H9 (cell line): ENCODE data around the gene ADORA1. TPM values are rescaled to one million over a fixed set of nuclear protein-coding genes. Genes with fewer than 3 reads are reported as not detected.
A peak's percentile ranks its signal among the peaks of the same experiment; 100 is the strongest.

Experiments
- DNase-seq: peaks from one replicate; pipeline ENCODE4 v3.0.0-alpha.2; 2017
- H2AFZ ChIP-seq: one replicate; pipeline ENCODE4 v1.6.1; 2013; ENCODE audit warnings: mild to moderate bottlenecking, low read length, control low read depth, moderate library complexity
- H2AK5ac ChIP-seq: 2 replicates; pipeline ENCODE4 v1.6.1; 2013; ENCODE audit warnings: low read length, control low read depth, mixed read lengths; ENCODE audit not compliant: insufficient read length
- H2BK120ac ChIP-seq: one replicate; pipeline ENCODE4 v1.6.1; 2013; ENCODE audit warnings: low read depth, mild to moderate bottlenecking, low read length, control low read depth, inconsistent platforms; ENCODE audit not compliant: poor library complexity, severe bottlenecking
- H2BK12ac ChIP-seq: 2 replicates; pipeline ENCODE4 v1.6.1; 2013; ENCODE audit warnings: low read length, control low read depth, mixed read lengths, low read depth; ENCODE audit not compliant: insufficient read length
- H2BK15ac ChIP-seq: 2 replicates; pipeline ENCODE4 v1.6.1; 2013; ENCODE audit warnings: low read depth, low read length, control low read depth
- H2BK20ac ChIP-seq: one replicate; pipeline ENCODE4 v1.6.1; 2013; ENCODE audit warnings: low read depth, mild to moderate bottlenecking, low read length, control low read depth, inconsistent platforms; ENCODE audit not compliant: poor library complexity, severe bottlenecking
- H2BK5ac ChIP-seq: 2 replicates; pipeline ENCODE4 v1.6.1; 2013; ENCODE audit warnings: low read length, control low read depth, mixed read lengths; ENCODE audit not compliant: insufficient read length
- H3K14ac ChIP-seq: 2 replicates; pipeline ENCODE4 v1.6.1; 2013; ENCODE audit warnings: low read length, control low read depth; ENCODE audit not compliant: insufficient read depth
- H3K18ac ChIP-seq: 2 replicates; pipeline ENCODE4 v1.6.1; 2013; ENCODE audit warnings: low read depth, mild to moderate bottlenecking, mixed read lengths, low read length, control low read depth; ENCODE audit not compliant: insufficient read length
- H3K23ac ChIP-seq: 2 replicates; pipeline ENCODE4 v1.6.1; 2013; ENCODE audit warnings: low read length, control low read depth, mixed read lengths, low read depth; ENCODE audit not compliant: insufficient read length
- H3K23me2 ChIP-seq: 2 replicates; pipeline ENCODE4 v1.6.1; 2013; ENCODE audit warnings: low read depth, mild to moderate bottlenecking, mixed read lengths, low read length, control low read depth; ENCODE audit not compliant: insufficient read length, poor library complexity, severe bottlenecking
- H3K27ac ChIP-seq: 2 replicates; pipeline ENCODE4 v1.5.1; 2013; ENCODE audit warnings: low read length, control low read depth, mixed read lengths, low read depth; ENCODE audit not compliant: insufficient read length
- H3K27me3 ChIP-seq: 2 replicates; pipeline ENCODE4 v1.6.1; 2013; ENCODE audit warnings: low read length, control low read depth, inconsistent platforms; ENCODE audit not compliant: insufficient read depth
- H3K4ac ChIP-seq: 2 replicates; pipeline ENCODE4 v1.6.1; 2013; ENCODE audit warnings: low read depth, mild to moderate bottlenecking, control low read depth, inconsistent platforms, low read length, moderate library complexity
- H3K4me1 ChIP-seq: 2 replicates; pipeline ENCODE4 v1.6.1; 2013; ENCODE audit warnings: low read length, control low read depth, inconsistent platforms; ENCODE audit not compliant: insufficient read depth
- H3K4me2 ChIP-seq: 2 replicates; pipeline ENCODE4 v1.6.1; 2013; ENCODE audit warnings: low read length, control low read depth, mixed read lengths; ENCODE audit not compliant: insufficient read length, insufficient read depth
- H3K56ac ChIP-seq: 2 replicates; pipeline ENCODE4 v1.6.1; 2013; ENCODE audit warnings: low read depth, mild to moderate bottlenecking, mixed read lengths, low read length, control low read depth; ENCODE audit not compliant: insufficient read length
- H3K79me1 ChIP-seq: 2 replicates; pipeline ENCODE4 v1.6.1; 2013; ENCODE audit warnings: low read depth, mild to moderate bottlenecking, moderate library complexity, low read length, control low read depth, inconsistent platforms; ENCODE audit not compliant: insufficient read depth, poor library complexity, severe bottlenecking
- H3K79me2 ChIP-seq: 2 replicates; pipeline ENCODE4 v1.6.1; 2013; ENCODE audit warnings: low read length, control low read depth, inconsistent platforms; ENCODE audit not compliant: insufficient read depth
- H3K9ac ChIP-seq: 2 replicates; pipeline ENCODE4 v1.6.1; 2013; ENCODE audit warnings: low read length, control low read depth, mixed read lengths; ENCODE audit not compliant: insufficient read length; ENCODE audit errors: extremely low read depth
- H3K9me3 ChIP-seq: one replicate; pipeline ENCODE4 v1.6.1; 2013; ENCODE audit warnings: low read depth, low read length, inconsistent platforms; ENCODE audit not compliant: control insufficient read depth
- H3T11ph ChIP-seq: one replicate; pipeline ENCODE4 v1.6.1; 2013; ENCODE audit warnings: mild to moderate bottlenecking, low read length, control low read depth, inconsistent platforms
- H4K20me1 ChIP-seq: one replicate; pipeline ENCODE4 v1.6.1; 2013; ENCODE audit not compliant: control insufficient read depth, insufficient read length, insufficient read depth
- H4K5ac ChIP-seq: 2 replicates; pipeline ENCODE4 v1.6.1; 2013; ENCODE audit warnings: low read depth, mild to moderate bottlenecking, mixed read lengths, low read length, control low read depth; ENCODE audit not compliant: insufficient read length
- H4K8ac ChIP-seq: replicated peaks from 2 replicates; pipeline ENCODE4 v1.6.1; 2013; ENCODE audit warnings: low read length, control low read depth, mixed read lengths, low read depth; ENCODE audit not compliant: insufficient read length
- H4K91ac ChIP-seq: 2 replicates; pipeline ENCODE4 v1.6.1; 2013; ENCODE audit warnings: low read depth, mild to moderate bottlenecking, moderate library complexity, mixed read lengths, low read length, control low read depth; ENCODE audit not compliant: insufficient read length
- H3K27ac Mint-ChIP-seq, 3 experiments: 2 replicates in 2 of 3; 3 replicates in 1 of 3; pipeline ENCODE4 v1.8.0; 2020 to 2021; ENCODE audit warnings: mixed read lengths in 3 of 3, mild to moderate bottlenecking in 1 of 3, moderate library complexity in 1 of 3
- H3K27me3 Mint-ChIP-seq: 2 replicates; pipeline ENCODE4 v1.8.0; 2021; ENCODE audit warnings: low read depth, mild to moderate bottlenecking, moderate library complexity, mixed read lengths
- H3K36me3 Mint-ChIP-seq, 3 experiments: 2 replicates in 2 of 3; 3 replicates in 1 of 3; pipeline ENCODE4 v1.8.0; 2020 to 2021; ENCODE audit warnings: low read depth in 3 of 3, mixed read lengths in 3 of 3; ENCODE audit not compliant: insufficient read depth in 1 of 3
- H3K4me1 Mint-ChIP-seq, 2 experiments: 2 replicates each; pipeline ENCODE4 v1.8.0; 2020; ENCODE audit warnings: mixed read lengths in 2 of 2
- H3K4me3 Mint-ChIP-seq, 2 experiments: 2 replicates in 1 of 2; 3 replicates in 1 of 2; pipeline ENCODE4 v1.8.0; 2020 to 2021; ENCODE audit warnings: mild to moderate bottlenecking in 2 of 2, mixed read lengths in 2 of 2, moderate library complexity in 1 of 2
- H3K9me3 Mint-ChIP-seq, 2 experiments: 2 replicates in 1 of 2; 3 replicates in 1 of 2; pipeline ENCODE4 v1.8.0; 2020; ENCODE audit warnings: mild to moderate bottlenecking in 2 of 2, mixed read lengths in 2 of 2, moderate library complexity in 1 of 2
- WGBS: extraction: QIAGEN DNeasy Blood & Tissue Kit; methylation state at CpG from one replicate; pipeline ENCODE4 v1.1.7; 2013; ENCODE audit warnings: missing lambda C conversion rate, low lambda C conversion rate, mixed read lengths; ENCODE audit not compliant: insufficient read length; ENCODE audit errors: extremely low coverage; 5-methylcytosine and 5-hydroxymethylcytosine counted together
- total RNA-seq: library from RNA; stranded (reverse); gene quantifications from 2 replicates; pipeline ENCODE4 v1.2.1, GENCODE V29; 2021
- TF ChIP-seq, protein P1 (sequence below): fragments of 200-600 bp; sonication (generic); conservative IDR thresholded peaks from 3 replicates; pipeline ENCODE4 v1.8.0; 2021; ENCODE audit warnings: antibody characterized with exemption, mild to moderate bottlenecking

Gene ADORA1
- total RNA-seq, 1 experiment from 2014 or later: 1.3 TPM

DNA sequence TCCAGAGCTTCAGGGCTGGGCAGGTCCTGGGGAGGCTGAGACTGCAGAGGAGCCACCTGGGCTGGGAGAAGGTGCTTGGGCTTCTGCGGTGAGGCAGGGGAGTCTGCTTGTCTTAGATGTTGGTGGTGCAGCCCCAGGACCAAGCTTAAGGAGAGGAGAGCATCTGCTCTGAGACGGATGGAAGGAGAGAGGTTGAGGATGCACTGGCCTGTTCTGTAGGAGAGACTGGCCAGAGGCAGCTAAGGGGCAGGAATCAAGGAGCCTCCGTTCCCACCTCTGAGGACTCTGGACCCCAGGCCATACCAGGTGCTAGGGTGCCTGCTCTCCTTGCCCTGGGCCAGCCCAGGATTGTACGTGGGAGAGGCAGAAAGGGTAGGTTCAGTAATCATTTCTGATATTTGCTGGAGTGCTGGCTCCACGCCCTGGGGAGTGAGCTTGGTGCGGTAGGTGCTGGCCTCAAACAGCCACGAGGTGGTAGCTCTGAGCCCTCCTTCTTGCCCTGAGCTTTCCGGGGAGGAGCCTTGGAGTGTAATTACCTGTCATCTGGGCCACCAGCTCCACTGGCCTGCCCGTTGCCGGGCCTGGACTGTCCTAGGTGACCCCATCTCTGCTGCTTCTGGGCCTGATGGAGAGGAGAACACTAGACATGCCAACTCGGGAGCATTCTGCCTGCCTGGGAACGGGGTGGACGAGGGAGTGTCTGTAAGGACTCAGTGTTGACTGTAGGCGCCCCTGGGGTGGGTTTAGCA, 38.8 kb downstream of the ADORA1 start:
- H4K20me1 ChIP-seq: no peaks in the 10 kb centered on the region
- no peak overlapping the region for H3K18ac ChIP-seq
- no peaks in the 10 kb centered on the region for H3K27me3 ChIP-seq
- H3K4me2 ChIP-seq: no peak overlapping the region
- H3K4ac ChIP-seq: no peak overlapping the region
- H3K23ac ChIP-seq: no peak overlapping the region
- H2BK20ac ChIP-seq: no peak overlapping the region
- Mint-ChIP-seq H3K4me1 (peaks cover 3 to 6% of the 10 kb centered on the region in 2 experiments; a peak in 3 of 4 replicates), H3K4me3 (no peak overlapping the region), H3K36me3 (no peaks in the 10 kb centered on the region), H3K27ac (no peak overlapping the region), H3K27me3 (peaks cover 16% of the 10 kb centered on the region), H3K9me3 (no peaks in the 10 kb centered on the region)
- H2BK120ac ChIP-seq: no peak overlapping the region
- H3K4me1 ChIP-seq: no peaks in the 10 kb centered on the region
- H2BK12ac ChIP-seq: no peak overlapping the region
- no peak overlapping the region for H2AFZ ChIP-seq
- H2AK5ac ChIP-seq: no peak overlapping the region
- H3K9ac ChIP-seq: no peak overlapping the region
- no peak overlapping the region for H3T11ph ChIP-seq
- no peaks in the 10 kb centered on the region for H3K23me2 ChIP-seq
- no peaks in the 10 kb centered on the region for H3K9me3 ChIP-seq
- H3K27ac ChIP-seq: no peak overlapping the region
- no peak overlapping the region for H4K8ac ChIP-seq
- H4K91ac ChIP-seq: no peak overlapping the region
- no peaks in the 10 kb centered on the region for H3K79me1 ChIP-seq
- H3K56ac ChIP-seq: no peak overlapping the region
- peak; percentile 46 for DNase-seq
- WGBS: no CpG with 5 or more reads among the region's 14 CpGs
- no peak overlapping the region for H2BK15ac ChIP-seq
- no peaks in the 10 kb centered on the region for H3K79me2 ChIP-seq
- H4K5ac ChIP-seq: no peak overlapping the region
- no peak overlapping the region for H3K14ac ChIP-seq
- TF ChIP-seq, protein P1, sequence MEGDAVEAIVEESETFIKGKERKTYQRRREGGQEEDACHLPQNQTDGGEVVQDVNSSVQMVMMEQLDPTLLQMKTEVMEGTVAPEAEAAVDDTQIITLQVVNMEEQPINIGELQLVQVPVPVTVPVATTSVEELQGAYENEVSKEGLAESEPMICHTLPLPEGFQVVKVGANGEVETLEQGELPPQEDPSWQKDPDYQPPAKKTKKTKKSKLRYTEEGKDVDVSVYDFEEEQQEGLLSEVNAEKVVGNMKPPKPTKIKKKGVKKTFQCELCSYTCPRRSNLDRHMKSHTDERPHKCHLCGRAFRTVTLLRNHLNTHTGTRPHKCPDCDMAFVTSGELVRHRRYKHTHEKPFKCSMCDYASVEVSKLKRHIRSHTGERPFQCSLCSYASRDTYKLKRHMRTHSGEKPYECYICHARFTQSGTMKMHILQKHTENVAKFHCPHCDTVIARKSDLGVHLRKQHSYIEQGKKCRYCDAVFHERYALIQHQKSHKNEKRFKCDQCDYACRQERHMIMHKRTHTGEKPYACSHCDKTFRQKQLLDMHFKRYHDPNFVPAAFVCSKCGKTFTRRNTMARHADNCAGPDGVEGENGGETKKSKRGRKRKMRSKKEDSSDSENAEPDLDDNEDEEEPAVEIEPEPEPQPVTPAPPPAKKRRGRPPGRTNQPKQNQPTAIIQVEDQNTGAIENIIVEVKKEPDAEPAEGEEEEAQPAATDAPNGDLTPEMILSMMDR: peak; percentile 40
- H2BK5ac ChIP-seq: no peak overlapping the region
